Stimulated activated CD4-positive, alpha-beta T cell treated with anti-CD3 and anti-CD28 coated beads, Interleukin-12 subunit alpha, Interleukin-12 subunit beta, amount 100 ng/mL, for 24 hours (primary cell): ENCODE data around the gene MORN3.
"Not testable (repeated sequence)": the region's sequence is repeated elsewhere in the genome, so short reads cannot be mapped to it uniquely, and the experiment has no call there.

Experiments
- DNase-seq, 2 experiments: peaks; one replicate each; pipeline ENCODE4 v3.0.0-alpha.2; 2020; ENCODE audit warnings: low read depth in 2 of 2

Gene MORN3

GRCh38 chr12:121638298-121639202, 30.9 kb downstream of the MORN3 start:
- no peak for DNase-seq

- DNase-seq, result peak; percentile 29 to 41
Observed at GRCh38 chr12:121637231-121637914, 32.1 kb downstream of the MORN3 start.

GRCh38 chr12:121634836-121635235, 34.6 kb downstream of the MORN3 start:
- DNase-seq, result no peak

GRCh38 chr12:121633833-121634196, 35.6 kb downstream of the MORN3 start:
- not testable (repeated sequence) for DNase-seq

- no peak for DNase-seq
Observed at GRCh38 chr12:121632069-121632970, 37.1 kb downstream of the MORN3 start.

- no peak for DNase-seq
Observed at GRCh38 chr12:121630791-121631355, 38.6 kb downstream of the MORN3 start.

GRCh38 chr12:121628536-121628935, 40.9 kb downstream of the MORN3 start:
- DNase-seq, result no peak

GRCh38 chr12:121628037-121628436, 41.4 kb downstream of the MORN3 start:
- DNase-seq, result no peak

GRCh38 chr12:121626853-121627640, 42.4 kb downstream of the MORN3 start:
- peak; percentile 83 to 91 for DNase-seq

GRCh38 chr12:121626087-121626852, 43.2 kb downstream of the MORN3 start, which contains the start of gene ORAI1:
Gene ORAI1, plus strand, starts transcription at chr12:121626530.
- peak; percentile 89 to 96 for DNase-seq

- no peak for DNase-seq
Observed at GRCh38 chr12:121620333-121620891, 49.0 kb downstream of the MORN3 start.

- no peak for DNase-seq
Observed at GRCh38 chr12:121618659-121619233, 50.7 kb downstream of the MORN3 start.

GRCh38 chr12:121614872-121615467, 54.5 kb downstream of the MORN3 start:
- DNase-seq, result no peak

GRCh38 chr12:121613462-121613861, 56.0 kb downstream of the MORN3 start:
- DNase-seq, result no peak

GRCh38 chr12:121611306-121611705, 58.1 kb downstream of the MORN3 start:
- DNase-seq, result no peak

- no peak for DNase-seq
Observed at GRCh38 chr12:121610239-121611149, 59.0 kb downstream of the MORN3 start.

GRCh38 chr12:121608301-121608700, 61.2 kb downstream of the MORN3 start:
- DNase-seq, result no peak

- no peak for DNase-seq
Observed at GRCh38 chr12:121603581-121603980, 65.9 kb downstream of the MORN3 start.
